Suppressor macrophage (primary cell): ENCODE results near the gene KRTCAP2.

ENCODE experiments used
- DNase-seq, 4 experiments: peaks; one replicate each; pipeline ENCODE4 v3.0.0-alpha.2; 2020 to 2022

Gene KRTCAP2

GRCh38 chr1:155131856-155132255 is 41.2 kb downstream of the KRTCAP2 start:
- DNase-seq, result no peak

- no peak for DNase-seq
Observed at GRCh38 chr1:155131285-155131684, 41.8 kb downstream of the KRTCAP2 start.

DNA sequence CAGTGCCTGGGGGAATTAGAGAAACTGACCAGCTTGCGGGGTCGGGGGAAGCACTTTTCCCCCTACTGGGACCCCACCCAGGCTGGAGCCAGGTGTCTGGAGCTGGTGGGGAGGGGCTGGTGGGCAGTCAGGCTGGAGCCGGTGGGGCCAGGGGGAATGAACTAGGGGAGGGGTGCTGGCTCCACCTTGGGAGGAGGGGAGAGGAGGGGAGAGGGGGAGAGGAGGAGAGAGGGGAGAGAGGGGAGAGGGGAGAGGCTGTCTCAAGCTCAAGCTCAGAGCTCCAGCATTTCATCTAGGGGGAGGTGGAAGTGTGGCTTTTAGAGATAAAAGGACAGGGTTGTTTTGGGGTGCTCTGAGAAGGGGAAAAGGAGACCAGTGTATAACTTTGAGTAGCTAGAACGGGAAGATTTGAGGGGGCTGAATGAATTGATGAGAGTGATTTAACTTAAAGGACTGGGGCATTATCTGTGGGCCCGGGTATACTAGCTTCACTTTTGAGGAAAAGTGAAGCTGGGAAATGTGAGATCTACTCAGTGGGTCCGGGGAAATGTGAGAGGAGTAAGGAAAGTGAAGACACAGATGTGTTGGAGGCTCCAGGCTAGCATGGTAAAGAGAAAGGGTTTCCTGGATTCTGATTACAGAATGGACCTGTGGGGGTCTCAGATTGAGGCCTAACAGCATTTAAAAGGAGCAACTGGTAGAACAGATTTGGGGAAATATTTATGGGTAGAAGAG is 42.7 kb downstream of the KRTCAP2 start:
- no peak for DNase-seq

DNA sequence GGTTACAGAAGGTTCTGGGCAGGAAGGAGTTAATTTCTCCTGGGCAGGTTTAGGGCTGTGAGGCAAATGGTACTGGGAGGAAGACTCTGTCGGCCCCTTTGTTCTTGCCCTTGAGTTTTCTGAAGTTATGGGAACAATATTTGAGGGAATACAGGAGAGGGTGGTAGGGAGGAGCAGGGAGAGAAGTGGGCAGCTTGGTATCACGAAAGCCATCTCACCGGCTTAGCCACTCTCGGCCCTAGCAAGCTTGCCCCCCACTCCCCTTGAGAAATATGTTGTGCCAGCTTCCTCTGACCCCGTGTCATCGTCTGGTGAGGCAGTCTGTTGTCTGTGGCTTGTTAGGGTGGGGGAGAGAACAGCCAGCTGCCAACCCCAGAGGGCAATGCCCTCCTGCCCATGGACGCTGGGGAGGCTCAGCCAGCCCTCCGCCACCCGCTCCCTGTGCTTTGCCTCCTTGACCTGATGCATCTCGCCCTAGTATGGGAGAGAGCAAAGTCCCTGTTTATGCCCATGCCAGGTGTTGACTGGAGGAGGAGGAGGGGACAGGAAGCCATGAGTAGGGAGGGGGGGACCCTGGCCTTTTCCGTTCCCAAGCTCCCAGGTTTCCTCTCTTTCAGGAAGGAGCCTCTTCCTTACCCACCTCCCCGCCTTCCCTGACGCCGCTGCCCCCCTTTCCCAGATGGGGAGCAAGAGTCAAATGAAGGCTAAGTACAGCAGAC is 44.2 kb downstream of the KRTCAP2 start:
- peak in 2 of 4 experiments; percentile 24 to 25 for DNase-seq

DNA sequence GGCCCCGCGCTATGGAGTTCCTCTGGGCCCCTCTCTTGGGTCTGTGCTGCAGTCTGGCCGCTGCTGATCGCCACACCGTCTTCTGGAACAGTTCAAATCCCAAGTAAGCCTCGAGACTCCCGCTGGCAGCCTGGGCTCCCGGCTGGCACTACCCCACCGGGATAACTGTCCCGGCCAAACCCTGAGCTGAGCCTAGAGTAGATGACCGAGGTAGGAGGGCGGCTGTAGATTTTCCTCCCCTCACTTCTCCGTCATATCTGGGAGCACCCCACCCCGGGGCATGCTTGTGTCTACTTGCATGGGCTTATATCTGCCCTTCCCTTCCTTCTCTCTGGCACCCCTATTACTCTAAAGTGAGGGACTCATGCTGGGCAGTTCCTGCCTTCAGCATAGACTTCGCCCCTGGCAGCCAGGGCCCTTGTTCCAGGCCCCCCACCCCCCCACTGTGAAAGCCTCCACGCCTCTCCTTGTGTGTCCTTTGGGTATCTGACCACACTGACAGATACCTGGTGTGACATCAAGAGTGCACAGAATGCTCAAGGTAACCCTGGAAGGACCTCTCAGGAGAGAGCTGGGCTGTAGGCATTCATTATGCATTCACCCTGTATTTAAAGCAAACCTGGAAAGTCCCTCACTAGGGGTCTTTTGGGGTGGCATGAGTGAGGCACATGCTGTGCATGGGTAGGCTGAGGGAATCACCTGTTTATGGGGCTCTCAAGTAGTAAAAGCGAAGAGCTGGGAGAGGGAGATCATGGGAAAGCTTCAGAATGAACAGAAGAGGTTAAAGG is 44.9 kb downstream of the KRTCAP2 start:
- no peak for DNase-seq

DNA sequence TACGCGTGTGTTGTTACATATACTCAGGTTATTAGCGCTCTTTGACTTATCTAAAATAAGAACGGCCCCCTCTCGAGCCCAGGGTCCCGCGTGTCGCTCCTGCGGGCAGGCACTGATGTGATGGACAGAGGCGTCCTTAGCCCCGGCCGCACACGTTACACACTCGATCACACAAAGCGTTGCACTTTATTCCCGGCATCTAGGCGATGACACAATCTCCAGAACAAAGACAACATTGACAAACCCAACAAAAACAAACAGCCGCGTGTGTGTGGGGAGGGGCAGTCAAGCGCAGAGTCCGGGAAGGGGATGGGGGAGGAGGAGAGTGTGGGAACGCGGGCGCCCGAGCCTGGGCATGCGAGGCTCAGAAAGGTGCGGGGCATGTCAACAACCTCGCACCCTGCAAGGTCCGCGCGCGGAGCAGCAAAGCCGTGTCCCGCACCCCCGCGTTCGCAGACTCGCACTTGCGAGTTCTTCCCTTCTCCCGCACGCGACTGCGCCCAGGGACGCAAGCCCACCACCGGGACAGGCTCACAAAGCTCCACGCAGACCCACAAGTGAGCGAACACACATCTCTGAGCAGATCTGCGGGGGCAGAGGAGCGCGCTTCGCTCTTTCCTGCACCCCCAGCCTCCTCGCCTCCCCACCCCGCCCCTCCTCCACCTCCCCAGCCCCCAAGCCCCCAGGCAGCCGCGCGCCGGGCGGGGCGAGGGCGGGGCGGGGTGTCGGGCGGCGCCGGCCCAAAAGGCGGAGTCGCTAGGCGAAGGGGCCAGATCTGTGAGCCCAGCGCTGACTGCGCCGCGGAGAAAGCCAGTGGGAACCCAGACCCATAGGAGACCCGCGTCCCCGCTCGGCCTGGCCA is 45.8 kb downstream of the KRTCAP2 start, which contains the start of gene EFNA1:
TSS of gene EFNA1 (plus strand) at position 772 of the 862 bp plus-strand sequence. CDS start 102 bp downstream, outside the sequence.
- DNase-seq, result peak; percentile 40 to 67 (median 53)

- DNase-seq, result peak in 3 of 4 experiments; percentile 17 to 43 (median 35)
Observed at GRCh38 chr1:155126556-155127104, 46.5 kb downstream of the KRTCAP2 start.

- no peak for DNase-seq
Observed at GRCh38 chr1:155125946-155126555, 47.1 kb downstream of the KRTCAP2 start.

DNA sequence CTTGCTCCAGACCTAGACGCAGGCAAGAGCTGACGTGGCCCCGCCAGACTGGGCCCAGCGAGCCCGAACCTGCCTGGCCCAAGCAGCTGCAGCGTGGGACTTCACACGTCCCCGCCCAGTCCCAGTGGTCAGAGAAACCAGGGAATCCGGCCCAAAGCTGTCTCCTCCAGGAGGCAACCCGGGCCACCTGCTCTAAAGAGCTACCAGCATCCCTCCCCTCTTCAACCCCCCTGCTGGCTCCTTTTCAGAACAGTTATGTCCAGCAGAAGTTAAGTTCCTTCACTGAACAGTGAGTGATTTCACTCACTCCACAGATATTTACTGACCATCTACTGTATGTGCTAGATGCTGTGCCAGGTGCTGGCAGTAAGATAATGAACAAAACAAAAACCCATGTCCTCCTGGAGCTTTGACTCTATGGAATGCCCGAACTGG is 47.6 kb downstream of the KRTCAP2 start:
- no peak for DNase-seq

GRCh38 chr1:155124503-155125463 is 48.3 kb downstream of the KRTCAP2 start:
- no peak for DNase-seq

GRCh38 chr1:155123801-155124200 is 49.3 kb downstream of the KRTCAP2 start:
- no peak for DNase-seq

GRCh38 chr1:155122308-155122707 is 50.8 kb downstream of the KRTCAP2 start:
- DNase-seq, result no peak

DNA sequence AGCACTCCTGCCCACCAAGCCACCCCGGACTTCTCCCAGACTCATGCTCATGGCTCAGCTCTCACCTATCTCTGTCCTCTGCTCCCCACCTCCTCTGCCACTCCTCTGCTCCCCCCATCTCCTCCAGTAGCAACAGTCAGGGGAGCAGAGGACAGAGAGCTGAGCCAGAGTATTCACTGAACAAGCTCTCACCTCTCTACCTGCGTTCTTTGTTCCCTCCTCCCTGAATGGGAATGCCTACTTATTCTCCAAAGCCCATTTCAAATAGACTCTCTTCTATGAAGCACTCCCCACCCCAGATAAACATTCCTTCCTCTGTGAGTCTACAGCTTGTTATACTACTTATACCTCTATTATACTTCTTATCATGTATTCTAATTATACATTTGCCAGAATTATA is 51.9 kb downstream of the KRTCAP2 start:
- DNase-seq, result no peak

DNA sequence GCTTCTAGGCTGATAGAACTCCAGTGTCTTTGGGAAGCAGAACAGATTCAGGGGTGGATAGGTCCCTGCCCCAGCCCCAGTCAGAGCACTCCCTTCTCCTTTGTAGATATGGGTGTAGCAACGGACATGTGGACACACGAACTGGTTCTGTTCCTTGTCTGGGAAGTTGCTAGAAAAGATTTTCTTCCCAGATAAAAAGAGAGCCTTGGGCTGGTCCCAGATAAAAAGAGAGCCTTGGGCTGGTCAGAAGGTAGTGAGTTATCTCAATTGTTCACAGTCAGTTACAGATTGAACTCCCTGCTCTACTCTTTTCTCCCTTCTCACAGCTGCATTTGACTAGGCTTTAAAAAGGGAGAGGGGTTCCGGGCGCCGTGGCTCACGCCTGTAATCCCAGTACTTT is 52.9 kb downstream of the KRTCAP2 start:
- DNase-seq, result no peak
